Left lobe of liver (tissue), 2 donors: ENCODE data around the gene LDLRAD4. TPM values are rescaled to one million over a fixed set of nuclear protein-coding genes. Genes with fewer than 3 reads are reported as not detected.

ENCODE experiments used
- ATAC-seq: fragments of 200-7000 bp; cut with Tn5 transposase; one replicate; pipeline ENCODE4 v1.9.1; 2020; ENCODE audit warnings: mild to moderate bottlenecking, moderate library complexity
- DNase-seq: peaks from one replicate; pipeline ENCODE4 v3.0.0-alpha.2; 2020; ENCODE audit warnings: low spot score
- total RNA-seq: library from RNA; stranded (reverse); gene quantifications from one replicate; pipeline ENCODE4 v1.2.1, GENCODE V29; 2021
- donor health status: DM: no; HTN: no; CAD: no; lungs with moderate emphysema.
- donor health status: DM: no; HTN: yes; CAD: no.

LDLRAD4 gene
- total RNA-seq, 1 donor from 2014 or later: 41.9 TPM

- no peak for ATAC-seq
- DNase-seq: no peak
Measured at GRCh38 chr18:13493725-13494124, 275.2 kb downstream of the LDLRAD4 start.

- ATAC-seq (no peak), DNase-seq (no peak)
Measured at GRCh38 chr18:13494871-13495445, 276.4 kb downstream of the LDLRAD4 start.

- ATAC-seq: no peak
- DNase-seq: no peak
Measured at GRCh38 chr18:13495961-13496360, 277.4 kb downstream of the LDLRAD4 start.

GRCh38 chr18:13496691-13497281 lies 278.2 kb downstream of the LDLRAD4 start:
- no peak for DNase-seq
- ATAC-seq: no peak

GRCh38 chr18:13499803-13500202 lies 281.2 kb downstream of the LDLRAD4 start:
- DNase-seq (no peak), ATAC-seq (no peak)

GRCh38 chr18:13500227-13500865 lies 281.8 kb downstream of the LDLRAD4 start:
- peak; percentile 55 for ATAC-seq
- peak; percentile 50 for DNase-seq

GRCh38 chr18:13500869-13501542 lies 282.4 kb downstream of the LDLRAD4 start:
- peak; percentile 85 for DNase-seq
- peak; percentile 85 for ATAC-seq

- DNase-seq (no peak), ATAC-seq (peak; percentile 8)
Measured at GRCh38 chr18:13501543-13501887, 283.0 kb downstream of the LDLRAD4 start.

- peak; percentile 66 for ATAC-seq
- DNase-seq: peak; percentile 65
Measured at GRCh38 chr18:13501891-13502290, 283.3 kb downstream of the LDLRAD4 start.

GRCh38 chr18:13502585-13502984 lies 284.0 kb downstream of the LDLRAD4 start:
- peak; percentile 63 for ATAC-seq

GRCh38 chr18:13503836-13504235 lies 285.3 kb downstream of the LDLRAD4 start:
- ATAC-seq: no peak
- no peak for DNase-seq

More at GRCh38 chr18:13502585-13502984, 284.0 kb downstream of the LDLRAD4 start:
- DNase-seq: peak; percentile 69

GRCh38 chr18:13505780-13506345 lies 287.3 kb downstream of the LDLRAD4 start:
- DNase-seq (no peak), ATAC-seq (no peak)

- DNase-seq (no peak), ATAC-seq (no peak)
Measured at GRCh38 chr18:13510594-13510993, 292.0 kb downstream of the LDLRAD4 start.

GRCh38 chr18:13511961-13512577 lies 293.5 kb downstream of the LDLRAD4 start:
- no peak for DNase-seq
- no peak for ATAC-seq

GRCh38 chr18:13513021-13513420 lies 294.5 kb downstream of the LDLRAD4 start:
- DNase-seq (peak; percentile 82), ATAC-seq (peak; percentile 99)

- no peak for ATAC-seq
- DNase-seq: no peak
Measured at GRCh38 chr18:13513481-13513880, 294.9 kb downstream of the LDLRAD4 start.

- DNase-seq (no peak), ATAC-seq (no peak)
Measured at GRCh38 chr18:13514558-13514957, 296.0 kb downstream of the LDLRAD4 start.

GRCh38 chr18:13516855-13517254 lies 298.3 kb downstream of the LDLRAD4 start:
- DNase-seq (no peak), ATAC-seq (no peak)

GRCh38 chr18:13517369-13517768 lies 298.8 kb downstream of the LDLRAD4 start:
- DNase-seq (no peak), ATAC-seq (no peak)

- ATAC-seq (no peak), DNase-seq (no peak)
Measured at GRCh38 chr18:13518382-13518781, 299.8 kb downstream of the LDLRAD4 start.

- DNase-seq: no peak
- ATAC-seq: peak; percentile 62
Measured at GRCh38 chr18:13520306-13520705, 301.7 kb downstream of the LDLRAD4 start.
